DMS79 (cell line): ENCODE measurements around the gene PLPP6.
"Not testable (repeated sequence)": the region's sequence is repeated elsewhere in the genome, so short reads cannot be mapped to it uniquely, and the experiment has no call there.

Experiments
- DNase-seq: peaks from one replicate; lab custom pipeline; 2025; lab: John Stamatoyannopoulos, UW

PLPP6 gene

GRCh38 chr9:4662108-4662988 is at the start of gene PLPP6:
PLPP6 (plus strand) TSS chr9:4662294; CDS start chr9:4662376, 82 bp downstream.
- DNase-seq, result peak; percentile 88

GRCh38 chr9:4614627-4615026 is 47.5 kb upstream of the PLPP6 start:
- DNase-seq, result no peak

GRCh38 chr9:4615251-4615650 is 46.8 kb upstream of the PLPP6 start:
- DNase-seq, result no peak

- DNase-seq, result no peak
Observed at GRCh38 chr9:4615778-4616177, 46.3 kb upstream of the PLPP6 start.

DNA sequence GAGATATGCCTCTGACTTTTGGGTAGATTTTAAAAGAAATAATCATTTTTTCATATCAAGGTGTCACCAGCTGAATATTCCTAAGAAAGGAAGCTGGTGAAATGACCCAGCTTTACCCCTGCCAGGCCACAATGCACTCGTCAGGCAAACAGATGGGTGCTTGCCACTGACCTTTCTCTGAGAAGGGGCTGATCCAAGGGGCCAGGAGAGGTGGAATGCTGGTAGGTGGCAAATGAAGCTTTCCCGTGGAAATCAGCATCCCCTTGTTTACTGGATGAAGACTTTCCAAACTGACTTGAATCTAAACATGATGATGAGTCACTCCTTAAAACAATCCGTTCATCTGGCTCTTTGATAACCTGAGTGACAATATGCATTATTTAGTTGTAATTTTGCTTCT is 44.3 kb upstream of the PLPP6 start:
- DNase-seq, result no peak

DNA sequence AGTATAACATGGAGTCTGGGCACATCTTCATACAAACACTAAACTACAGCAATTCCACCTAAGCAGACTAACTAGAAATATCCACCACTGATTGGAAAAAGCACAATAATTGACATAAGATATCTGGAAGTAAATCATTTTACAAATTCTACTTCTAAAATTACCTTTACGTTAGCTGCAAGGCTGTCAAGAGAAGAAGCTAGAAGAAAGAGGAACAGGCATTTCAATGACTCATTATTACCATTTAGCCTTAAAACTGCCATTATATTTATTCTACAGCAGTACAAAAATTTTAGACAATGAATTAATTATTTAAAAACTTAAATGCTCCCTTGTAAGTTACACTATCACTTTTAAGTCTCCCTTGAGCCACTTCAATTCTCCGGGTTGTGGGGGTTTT is 43.4 kb upstream of the PLPP6 start:
- no peak for DNase-seq

GRCh38 chr9:4620057-4620765 is 41.9 kb upstream of the PLPP6 start:
- no peak for DNase-seq

DNA sequence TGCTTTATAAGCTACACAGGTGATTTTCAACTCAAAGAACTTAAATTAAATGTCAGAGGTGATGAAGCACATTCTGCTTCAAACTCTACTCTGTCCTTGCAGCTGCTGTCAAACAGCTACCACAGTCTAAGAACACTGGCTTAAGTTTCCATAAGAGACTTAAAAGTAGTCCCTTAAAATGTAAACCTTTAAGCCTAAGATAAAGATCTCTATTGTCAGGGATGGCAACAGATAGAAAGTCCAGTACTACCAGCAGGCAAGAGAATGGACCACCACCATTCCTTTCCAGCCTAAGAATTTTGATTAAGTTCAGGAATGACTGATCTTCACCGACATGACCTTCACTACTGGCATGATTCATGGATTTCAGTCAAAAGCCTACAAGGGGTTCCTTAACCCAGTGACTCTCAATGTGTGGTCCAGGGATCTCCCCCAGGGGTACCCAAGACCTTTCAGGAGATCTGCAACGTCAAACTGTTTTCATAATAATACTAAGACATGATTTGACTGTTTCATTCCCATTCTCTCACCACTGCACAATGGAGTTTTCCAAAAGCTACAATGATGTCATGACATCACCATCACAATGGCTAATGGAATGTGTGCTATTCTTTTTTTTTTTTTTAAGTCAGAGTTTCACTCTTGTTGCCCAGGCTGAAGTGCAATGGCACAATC is 41.1 kb upstream of the PLPP6 start:
- DNase-seq, result no peak

DNA sequence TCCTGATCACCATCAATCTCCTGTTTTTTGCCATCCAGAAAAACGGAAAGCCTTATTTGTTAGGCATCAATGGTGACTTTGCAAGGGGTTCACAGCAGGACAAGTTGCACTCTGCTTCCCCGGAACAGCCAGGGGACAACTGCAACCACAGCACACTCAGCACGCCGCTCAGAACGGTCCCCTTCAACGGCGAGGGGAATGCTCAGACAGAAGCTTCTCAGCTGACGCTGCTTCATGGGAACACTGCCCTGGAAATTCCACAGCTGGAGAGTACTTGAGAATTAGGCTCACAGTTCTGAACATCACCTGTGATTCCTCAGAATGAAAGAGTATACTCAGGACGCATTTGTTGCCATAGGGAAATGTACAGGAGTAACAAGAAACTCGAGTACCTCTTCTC is 40.1 kb upstream of the PLPP6 start:
- DNase-seq, result no peak

DNA sequence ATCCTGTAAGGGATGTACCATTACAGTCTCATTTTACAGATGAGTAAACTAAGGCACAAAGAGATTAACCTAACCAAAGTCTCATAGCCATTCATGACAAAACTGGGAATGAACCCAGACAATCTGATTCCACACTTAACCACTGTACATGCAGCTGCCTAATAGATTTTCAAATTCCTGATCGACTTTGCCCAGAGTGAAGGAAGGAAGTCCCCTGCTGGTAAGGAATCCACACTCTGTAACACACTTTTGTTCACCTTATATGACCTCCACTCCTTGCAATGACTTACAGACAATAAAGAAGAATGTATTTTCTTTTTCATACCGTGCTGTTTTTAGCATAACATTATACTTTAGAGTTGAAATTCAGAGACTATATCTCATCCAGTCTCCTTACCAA is 31.3 kb upstream of the PLPP6 start:
- no peak for DNase-seq

GRCh38 chr9:4638968-4639367 is 23.1 kb upstream of the PLPP6 start:
- DNase-seq, result no peak

- no peak for DNase-seq
Observed at GRCh38 chr9:4639420-4639819, 22.7 kb upstream of the PLPP6 start.

DNA sequence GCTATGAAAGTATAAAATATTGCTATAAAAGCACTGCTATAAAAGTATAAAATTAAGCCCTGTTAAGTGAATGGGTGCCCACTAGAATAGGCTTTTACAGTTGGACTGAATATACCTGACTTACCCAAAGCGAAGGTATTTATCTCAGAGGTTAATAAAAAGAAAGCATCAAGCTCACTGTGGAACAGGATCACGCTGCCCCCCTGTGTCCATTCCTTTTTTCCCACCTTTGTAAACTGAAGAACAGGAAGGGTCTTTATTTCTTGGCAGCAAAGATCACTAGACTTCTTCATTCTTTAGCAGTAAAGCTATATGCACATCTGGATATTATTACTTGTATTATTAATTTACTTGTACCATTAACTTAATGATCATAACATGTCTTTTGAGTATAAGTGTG is 22.1 kb upstream of the PLPP6 start:
- peak; percentile 17 for DNase-seq

GRCh38 chr9:4642351-4642750 is 19.7 kb upstream of the PLPP6 start:
- DNase-seq, result no peak

DNA sequence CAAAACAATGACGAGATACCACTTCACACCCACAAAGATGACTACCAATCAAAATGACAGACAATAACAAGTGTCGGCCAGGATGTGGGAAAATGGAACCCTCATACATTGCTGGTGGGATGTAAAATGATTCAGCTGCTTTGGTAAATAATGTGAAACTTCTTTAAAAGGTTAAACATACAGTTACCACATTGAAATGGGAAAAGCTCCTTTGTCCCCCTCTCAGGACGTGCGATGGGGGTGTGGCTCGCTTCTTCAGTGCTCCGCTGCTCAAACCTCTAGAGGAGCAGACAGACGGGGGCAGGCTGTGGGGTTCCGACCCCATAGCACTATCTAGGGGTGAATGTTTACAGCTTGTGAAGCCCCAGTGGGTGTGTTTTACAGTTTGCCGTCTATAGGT is 8.0 kb upstream of the PLPP6 start:
- no peak for DNase-seq

GRCh38 chr9:4654538-4654937 is 7.6 kb upstream of the PLPP6 start:
- DNase-seq, result no peak

DNA sequence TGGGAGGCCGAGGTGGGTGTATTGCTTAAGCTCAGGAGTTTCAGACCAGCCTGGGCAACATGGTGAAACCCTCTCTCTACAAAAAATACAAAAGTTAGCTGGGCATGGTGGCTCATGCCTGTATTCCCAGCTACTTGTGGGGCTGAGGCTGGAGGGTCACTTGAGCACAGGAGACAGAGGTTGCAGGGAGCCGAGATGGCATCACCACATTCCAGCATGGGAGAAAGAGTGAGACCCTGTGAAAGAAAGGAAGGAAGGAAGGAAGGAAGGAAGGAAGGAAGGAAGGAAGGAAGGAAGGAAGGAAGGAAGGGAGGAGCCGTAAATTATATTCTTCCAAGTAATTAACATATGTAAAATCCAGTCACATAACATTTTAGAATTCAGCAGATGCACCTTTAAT is 5.9 kb upstream of the PLPP6 start:
- DNase-seq, result not testable (repeated sequence)

DNA sequence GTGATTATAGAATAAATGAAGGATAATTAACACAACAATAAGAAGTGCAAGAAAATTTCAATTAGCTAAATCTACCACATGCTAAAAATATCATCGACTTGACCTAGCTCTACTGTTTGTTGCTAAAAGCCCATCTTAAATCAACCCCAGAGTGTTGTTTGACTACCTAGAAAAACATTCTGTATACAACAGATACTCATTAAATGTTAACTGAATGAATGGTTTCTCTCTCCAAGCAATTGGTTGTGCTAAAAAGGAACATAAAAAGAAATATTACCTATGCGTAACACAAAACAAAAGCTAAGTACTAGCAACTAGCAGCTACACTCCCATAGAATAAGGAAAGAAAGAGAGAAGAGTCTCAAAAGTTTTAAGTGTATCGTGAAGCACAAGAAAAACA is 5.5 kb upstream of the PLPP6 start:
- no peak for DNase-seq

DNA sequence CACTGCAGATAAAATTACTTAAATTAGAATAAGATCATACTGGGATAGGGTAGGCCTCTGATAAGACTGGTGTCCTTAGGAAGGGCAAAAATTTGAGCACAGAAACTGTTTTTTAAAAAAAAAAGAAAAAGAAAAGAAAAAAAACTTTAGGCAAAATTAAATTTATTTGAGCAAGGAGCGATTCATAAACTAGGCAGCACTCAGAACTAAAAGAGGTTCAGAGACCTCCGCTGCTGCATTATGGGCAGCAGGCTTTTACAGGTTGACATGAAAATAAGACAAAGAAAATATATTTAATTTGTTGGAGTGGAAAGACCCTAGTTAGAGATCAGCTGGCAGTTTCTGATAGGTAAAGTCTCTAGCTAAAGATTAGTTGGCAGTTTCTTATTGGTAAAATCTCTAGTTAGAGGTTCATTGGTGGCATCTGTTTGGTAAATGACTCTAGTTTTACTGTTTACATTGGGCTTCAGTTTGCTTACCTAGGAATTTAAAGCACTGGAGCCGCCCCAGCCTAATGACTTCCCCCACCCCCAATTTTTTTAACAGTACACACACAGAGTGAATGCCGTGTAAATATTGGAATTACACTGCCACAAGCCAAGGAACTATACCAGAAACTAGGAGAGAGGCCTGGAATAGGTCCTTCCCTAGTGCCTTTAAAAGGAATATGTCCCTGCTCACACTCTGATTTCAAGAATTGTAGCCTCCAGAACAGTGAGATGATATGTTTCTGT is 4.5 kb upstream of the PLPP6 start:
- no peak for DNase-seq

GRCh38 chr9:4660665-4661064 is 1.4 kb upstream of the PLPP6 start:
- DNase-seq, result not testable (repeated sequence)

DNA sequence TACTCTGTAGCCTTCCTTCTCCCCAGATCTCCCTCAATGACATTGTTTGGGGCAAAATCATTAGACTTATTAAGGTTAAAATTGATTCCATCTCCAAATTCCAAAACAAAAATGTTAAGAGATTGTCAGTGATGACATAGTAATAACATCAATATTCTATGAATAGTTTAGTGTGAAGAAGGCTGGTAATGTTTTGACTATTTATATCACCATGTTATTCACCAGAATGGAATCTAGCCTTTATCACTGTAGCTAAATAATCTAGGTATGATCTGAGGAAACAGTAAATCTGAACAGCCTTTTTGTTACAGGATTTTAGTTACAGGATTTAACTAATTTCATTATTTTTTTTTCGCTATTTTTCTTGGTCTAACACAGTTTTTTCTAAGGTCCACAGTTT is 929 bp upstream of the PLPP6 start:
- DNase-seq, result no peak

- peak; percentile 52 for DNase-seq
Observed at GRCh38 chr9:4661611-4662010, 483 bp upstream of the PLPP6 start.
